Mesendoderm (in vitro differentiated cells): Measurements from ENCODE around the gene LSG1.
"Not testable (repeated sequence)": the region's sequence is repeated elsewhere in the genome, so short reads cannot be mapped to it uniquely, and the experiment has no call there.

ENCODE experiments used
- DNase-seq: peaks from one replicate; pipeline ENCODE4 v3.0.0; 2013
- H2AK5ac ChIP-seq: 2 replicates; pipeline ENCODE4 v1.6.1; 2013; ENCODE audit warnings: low read length, inconsistent platforms
- H2BK120ac ChIP-seq: 2 replicates; pipeline ENCODE4 v1.6.1; 2013; ENCODE audit warnings: low read depth, mild to moderate bottlenecking, low read length, moderate library complexity, mixed read lengths
- H2BK15ac ChIP-seq: replicated peaks from 2 replicates; pipeline ENCODE4 v1.6.1; 2013; ENCODE audit warnings: low read depth, mild to moderate bottlenecking, moderate library complexity
- H2BK5ac ChIP-seq: 2 replicates; pipeline ENCODE4 v1.6.1; 2013; ENCODE audit warnings: low read length, inconsistent platforms
- H3K18ac ChIP-seq: 2 replicates; pipeline ENCODE4 v1.6.1; 2013; ENCODE audit warnings: mild to moderate bottlenecking, low read length, mixed read lengths
- H3K23ac ChIP-seq: one replicate; pipeline ENCODE4 v1.6.1; 2013; ENCODE audit warnings: low read length
- H3K27ac ChIP-seq: 2 replicates; pipeline ENCODE4 v1.5.1; 2013; ENCODE audit warnings: low read depth, mild to moderate bottlenecking, inconsistent platforms, low read length, moderate library complexity
- H3K27me3 ChIP-seq: 2 replicates; pipeline ENCODE4 v1.6.1; 2013; ENCODE audit warnings: low read length, control low read depth, mild to moderate bottlenecking, inconsistent platforms; ENCODE audit not compliant: insufficient read depth, poor library complexity
- H3K36me3 ChIP-seq: 2 replicates; pipeline ENCODE4 v1.6.1; 2013; ENCODE audit warnings: low read length, inconsistent platforms; ENCODE audit not compliant: control insufficient read depth, insufficient read depth
- H3K4ac ChIP-seq: one replicate; pipeline ENCODE4 v1.6.1; 2013; ENCODE audit warnings: low read depth, mild to moderate bottlenecking, low read length, moderate library complexity
- H3K4me1 ChIP-seq: 2 replicates; pipeline ENCODE4 v1.6.1; 2013; ENCODE audit warnings: low read depth, low read length, inconsistent platforms; ENCODE audit not compliant: control insufficient read depth
- H3K4me2 ChIP-seq: 2 replicates; pipeline ENCODE4 v1.6.1; 2013; ENCODE audit warnings: low read length
- H3K4me3 ChIP-seq: 2 replicates; pipeline ENCODE4 v1.5.1; 2013; ENCODE audit warnings: mild to moderate bottlenecking, low read length
- H3K56ac ChIP-seq: one replicate; pipeline ENCODE4 v1.6.1; 2013; ENCODE audit warnings: low read length
- H3K79me1 ChIP-seq: 2 replicates; pipeline ENCODE4 v1.6.1; 2013; ENCODE audit warnings: low read length, inconsistent platforms
- H3K79me2 ChIP-seq: 2 replicates; pipeline ENCODE4 v1.6.1; 2013; ENCODE audit warnings: mild to moderate bottlenecking, low read length; ENCODE audit not compliant: control insufficient read depth, insufficient read depth
- H3K9ac ChIP-seq: 2 replicates; pipeline ENCODE4 v1.6.1; 2013; ENCODE audit warnings: low read length, inconsistent platforms
- H4K5ac ChIP-seq: one replicate; pipeline ENCODE4 v1.6.1; 2013; ENCODE audit warnings: low read length
- H4K8ac ChIP-seq: one replicate; pipeline ENCODE4 v1.6.1; 2013; ENCODE audit warnings: low read depth, mild to moderate bottlenecking, control low read depth, low read length, moderate library complexity
- WGBS: extraction: QIAGEN DNeasy Blood & Tissue Kit; methylation state at CpG from one replicate; pipeline ENCODE4 v1.1.7; 2013; ENCODE audit warnings: low lambda C conversion rate, missing lambda C conversion rate; ENCODE audit not compliant: insufficient coverage; ENCODE audit errors: extremely low coverage; 5-methylcytosine and 5-hydroxymethylcytosine counted together

Gene LSG1

DNA sequence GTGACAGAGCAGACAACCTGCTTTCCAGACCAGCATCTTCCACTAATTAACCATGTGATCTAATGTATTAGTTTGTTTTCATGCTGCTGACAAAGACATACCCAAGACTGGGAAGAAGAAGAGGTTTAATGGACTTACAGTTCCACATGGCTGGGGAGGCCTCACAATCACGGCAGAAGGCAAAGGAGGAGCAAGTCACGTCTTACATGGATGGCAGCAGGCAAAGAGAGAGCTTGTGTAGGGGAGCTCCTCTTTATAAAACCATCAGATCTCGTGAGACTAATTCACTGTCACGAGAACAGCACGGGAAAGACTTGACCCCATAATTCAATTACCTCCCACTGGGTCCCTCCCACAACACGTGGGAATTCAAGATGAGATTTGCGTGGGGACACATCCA lies 66.7 kb downstream of the LSG1 start:
- not testable (repeated sequence) for H3K9ac ChIP-seq, H4K8ac ChIP-seq, H3K23ac ChIP-seq, H3K79me1 ChIP-seq, H3K79me2 ChIP-seq, H2BK120ac ChIP-seq, H3K4me3 ChIP-seq, H2AK5ac ChIP-seq, H3K27me3 ChIP-seq, H2BK15ac ChIP-seq, H3K4ac ChIP-seq, H3K4me2 ChIP-seq, H3K18ac ChIP-seq, H4K5ac ChIP-seq, H3K56ac ChIP-seq, H2BK5ac ChIP-seq, H3K4me1 ChIP-seq, H3K27ac ChIP-seq, DNase-seq, H3K36me3 ChIP-seq
- no CpG with 5 or more reads among the region's 7 CpGs for WGBS

DNA sequence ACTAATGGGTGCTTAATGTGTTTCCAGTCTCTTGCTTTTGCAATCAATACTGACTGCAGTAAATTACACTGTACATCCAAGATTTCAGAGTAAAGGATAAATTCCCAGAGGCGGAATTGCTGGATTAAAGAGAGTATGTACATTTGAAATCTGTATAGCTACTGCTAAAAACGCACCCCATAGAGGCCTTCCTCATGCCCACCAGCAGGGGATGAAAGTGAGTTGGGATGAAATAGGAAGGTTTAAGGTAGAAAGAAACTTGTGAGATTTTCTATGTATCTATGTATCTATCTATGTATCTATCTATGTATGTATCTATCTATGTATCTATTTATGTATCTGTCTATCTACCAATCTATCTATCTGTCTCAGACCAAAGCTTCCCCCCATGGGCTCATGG lies 67.2 kb downstream of the LSG1 start:
- H3K4ac ChIP-seq = no peak overlapping the region
- no peak overlapping the region for H4K8ac ChIP-seq
- no peaks in the 10 kb centered on the region for H3K27me3 ChIP-seq
- H3K79me1 ChIP-seq = no peaks in the 10 kb centered on the region
- H3K4me1 ChIP-seq = no peaks in the 10 kb centered on the region
- H2BK5ac ChIP-seq = no peak overlapping the region
- H3K56ac ChIP-seq = no peak overlapping the region
- H4K5ac ChIP-seq = no peak overlapping the region
- no peak overlapping the region for H3K9ac ChIP-seq
- no peak overlapping the region for H3K18ac ChIP-seq
- no peak overlapping the region for H2AK5ac ChIP-seq
- H3K79me2 ChIP-seq = no peaks in the 10 kb centered on the region
- H2BK120ac ChIP-seq = no peak overlapping the region
- no peak overlapping the region for H3K4me2 ChIP-seq
- no peak for DNase-seq
- no peak overlapping the region for H3K23ac ChIP-seq
- H3K27ac ChIP-seq = no peak overlapping the region
- no peak overlapping the region for H2BK15ac ChIP-seq
- no CpG with 5 or more reads among the region's 2 CpGs for WGBS
- H3K4me3 ChIP-seq = no peak overlapping the region
- no peaks in the 10 kb centered on the region for H3K36me3 ChIP-seq

DNA sequence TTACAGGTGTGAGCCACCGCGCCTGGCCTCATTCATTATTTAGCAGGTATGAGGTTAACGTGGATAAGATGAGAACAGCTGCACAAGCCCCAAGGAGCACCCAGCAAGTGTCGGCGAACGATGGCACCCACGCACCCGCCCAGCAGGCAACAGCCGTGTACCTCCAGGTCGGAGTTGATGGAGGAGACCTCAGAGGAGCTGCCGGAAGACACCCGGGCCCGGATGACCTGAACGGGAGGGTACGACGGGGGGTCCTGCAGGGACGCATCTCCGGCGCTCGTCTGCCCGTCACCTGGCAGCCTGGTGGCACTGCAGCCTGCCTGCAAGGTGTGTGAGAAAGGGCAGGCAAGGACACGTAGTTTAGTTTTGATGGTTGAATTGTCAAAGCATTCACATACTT lies 67.9 kb downstream of the LSG1 start:
- no peak overlapping the region for H3K9ac ChIP-seq
- no peak overlapping the region for H2BK120ac ChIP-seq
- no peak overlapping the region for H3K4me2 ChIP-seq
- H3K27ac ChIP-seq = no peak overlapping the region
- no peak overlapping the region for H4K5ac ChIP-seq
- no peak overlapping the region for H3K4me3 ChIP-seq
- H2BK15ac ChIP-seq = no peak overlapping the region
- no peaks in the 10 kb centered on the region for H3K4me1 ChIP-seq
- no peaks in the 10 kb centered on the region for H3K79me1 ChIP-seq
- H3K4ac ChIP-seq = no peak overlapping the region
- H3K27me3 ChIP-seq = no peaks in the 10 kb centered on the region
- DNase-seq = no peak
- H3K23ac ChIP-seq = no peak overlapping the region
- no peak overlapping the region for H3K18ac ChIP-seq
- WGBS = no CpG with 5 or more reads among the region's 22 CpGs
- H3K79me2 ChIP-seq = no peaks in the 10 kb centered on the region
- no peaks in the 10 kb centered on the region for H3K36me3 ChIP-seq
- H2AK5ac ChIP-seq = no peak overlapping the region
- H4K8ac ChIP-seq = no peak overlapping the region
- no peak overlapping the region for H2BK5ac ChIP-seq
- H3K56ac ChIP-seq = no peak overlapping the region

DNA sequence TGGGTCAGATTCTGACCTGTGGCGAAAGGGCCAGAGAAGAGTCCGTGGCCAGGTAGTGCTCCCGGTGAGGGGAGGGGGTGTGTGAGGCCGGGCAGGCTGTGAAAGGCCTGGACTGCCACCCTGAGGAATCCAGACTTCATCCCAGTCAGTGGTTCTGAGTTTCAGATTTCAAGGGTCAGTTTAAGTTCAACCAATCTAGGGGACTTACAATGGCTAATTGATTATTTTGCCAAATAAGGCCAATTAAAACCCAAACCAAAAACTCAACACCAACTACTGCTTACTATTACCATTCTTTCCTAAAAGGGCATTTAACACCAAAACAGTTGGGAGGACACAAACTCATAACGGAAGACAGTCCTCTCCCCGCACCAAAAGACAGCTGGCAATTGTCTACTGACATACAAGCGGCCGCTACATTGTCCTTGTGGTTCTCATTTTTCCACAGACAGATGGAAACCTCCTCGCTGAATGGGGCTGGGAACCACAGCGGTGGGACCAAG lies 69.3 kb downstream of the LSG1 start:
- no peak overlapping the region for H3K27ac ChIP-seq
- no peak overlapping the region for H4K8ac ChIP-seq
- no peaks in the 10 kb centered on the region for H3K79me2 ChIP-seq
- no peak overlapping the region for H3K18ac ChIP-seq
- H3K23ac ChIP-seq = no peak overlapping the region
- no peak overlapping the region for H2BK120ac ChIP-seq
- no peak overlapping the region for H2BK5ac ChIP-seq
- no peaks in the 10 kb centered on the region for H3K27me3 ChIP-seq
- no peak for DNase-seq
- no peaks in the 10 kb centered on the region for H3K4me1 ChIP-seq
- no peak overlapping the region for H4K5ac ChIP-seq
- H2AK5ac ChIP-seq = no peak overlapping the region
- H3K36me3 ChIP-seq = no peaks in the 10 kb centered on the region
- no CpG with 5 or more reads among the region's 10 CpGs for WGBS
- no peak overlapping the region for H3K4ac ChIP-seq
- no peak overlapping the region for H3K4me2 ChIP-seq
- H2BK15ac ChIP-seq = no peak overlapping the region
- no peak overlapping the region for H3K56ac ChIP-seq
- no peaks in the 10 kb centered on the region for H3K79me1 ChIP-seq
- no peak overlapping the region for H3K4me3 ChIP-seq
- H3K9ac ChIP-seq = no peak overlapping the region

DNA sequence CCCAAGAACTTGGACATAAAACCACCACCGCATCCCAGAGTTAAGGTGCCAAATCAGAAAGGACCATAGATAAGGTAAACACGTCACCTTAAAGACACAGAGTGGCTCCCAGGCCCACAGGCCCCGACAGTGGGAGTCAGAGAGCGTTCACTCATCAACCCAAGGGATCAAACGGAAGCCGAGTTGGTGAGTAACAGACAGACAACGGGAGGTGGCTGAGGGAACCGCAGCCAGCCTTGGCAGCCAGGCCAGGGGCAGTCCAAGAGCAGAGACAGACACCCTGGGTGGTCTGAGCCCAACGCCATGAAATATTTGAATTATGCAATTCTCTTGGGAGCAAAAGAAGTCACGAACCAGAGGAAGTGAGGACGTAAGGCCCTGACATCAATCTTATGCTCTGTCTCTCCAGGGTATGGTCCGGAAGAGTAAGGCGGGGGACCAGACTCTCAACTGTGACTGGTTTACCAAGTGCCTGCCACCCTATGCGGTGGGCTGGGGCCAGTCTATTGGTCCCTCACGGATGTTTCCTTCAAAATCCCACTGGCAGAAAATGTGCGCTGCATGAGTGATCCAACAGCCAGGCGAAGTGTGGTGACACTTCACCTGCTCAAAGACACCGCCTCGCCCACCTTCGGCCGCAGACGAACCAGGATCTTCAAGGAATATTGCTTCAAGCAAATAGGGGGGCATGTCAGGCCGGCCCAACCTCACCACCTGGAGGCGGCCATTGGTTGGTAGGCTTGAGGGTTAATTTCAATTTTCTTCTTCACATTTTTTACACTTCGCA lies 73.0 kb downstream of the LSG1 start:
- Histone ChIP-seq H3K79me1 (no peaks in the 10 kb centered on the region), H3K79me2 (no peaks in the 10 kb centered on the region), H3K56ac (no peak overlapping the region), H3K27me3 (no peaks in the 10 kb centered on the region), H4K8ac (no peak overlapping the region), H3K4me1 (no peaks in the 10 kb centered on the region), H3K4ac (no peak overlapping the region), H3K9ac (no peak overlapping the region), H4K5ac (no peak overlapping the region), H2BK15ac (no peak overlapping the region), H3K23ac (no peak overlapping the region), H3K27ac (no peak overlapping the region), H3K4me3 (no peak overlapping the region), H3K18ac (no peak overlapping the region), H2BK120ac (no peak overlapping the region), H2BK5ac (no peak overlapping the region), H2AK5ac (no peak overlapping the region), H3K36me3 (no peaks in the 10 kb centered on the region), H3K4me2 (no peak overlapping the region)
- DNase-seq = no peak
- whole genome bisulfite sequencing = no CpG with 5 or more reads among the region's 25 CpGs

DNA sequence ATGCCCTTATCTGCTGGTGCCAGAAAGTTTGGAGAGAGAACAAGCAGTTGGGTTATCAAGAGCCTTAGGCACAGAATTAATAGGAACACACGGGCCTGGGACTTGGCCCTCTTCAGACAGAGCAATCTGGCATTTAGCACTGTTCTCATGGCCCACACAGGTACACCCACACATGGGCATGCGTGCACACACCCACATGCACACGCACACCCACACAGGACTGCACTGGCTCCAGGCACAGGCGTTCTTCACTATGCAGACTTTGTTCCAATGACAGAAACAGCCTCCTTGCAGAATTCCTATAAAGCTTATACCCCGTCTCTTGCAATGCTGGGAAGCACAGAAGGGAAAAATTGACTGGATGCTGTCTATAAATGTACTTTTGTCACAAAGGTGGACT lies 75.1 kb downstream of the LSG1 start:
- no peak overlapping the region for H3K23ac ChIP-seq
- H3K4me3 ChIP-seq = no peak overlapping the region
- H3K9ac ChIP-seq = no peak overlapping the region
- H3K27me3 ChIP-seq = no peaks in the 10 kb centered on the region
- no peaks in the 10 kb centered on the region for H3K36me3 ChIP-seq
- H4K5ac ChIP-seq = no peak overlapping the region
- no peaks in the 10 kb centered on the region for H3K79me2 ChIP-seq
- H3K4ac ChIP-seq = no peak overlapping the region
- no peak overlapping the region for H2BK15ac ChIP-seq
- H2BK120ac ChIP-seq = no peak overlapping the region
- no peak overlapping the region for H3K56ac ChIP-seq
- H3K18ac ChIP-seq = no peak overlapping the region
- no peaks in the 10 kb centered on the region for H3K4me1 ChIP-seq
- no peak overlapping the region for H3K27ac ChIP-seq
- H4K8ac ChIP-seq = no peak overlapping the region
- no peak for DNase-seq
- no peak overlapping the region for H2BK5ac ChIP-seq
- no peak overlapping the region for H3K4me2 ChIP-seq
- no peaks in the 10 kb centered on the region for H3K79me1 ChIP-seq
- WGBS = no CpG with 5 or more reads among the region's 5 CpGs
- H2AK5ac ChIP-seq = no peak overlapping the region
